GM18511 (cell line): ENCODE measurements around the gene RET.

Experiments
- ATAC-seq: cut with Tn5 transposase; IDR thresholded peaks from one replicate; pipeline ENCODE4 v1.9.1; 2021; ENCODE audit warnings: mild to moderate bottlenecking, moderate library complexity; ENCODE audit not compliant: unreplicated experiment

Gene RET

DNA sequence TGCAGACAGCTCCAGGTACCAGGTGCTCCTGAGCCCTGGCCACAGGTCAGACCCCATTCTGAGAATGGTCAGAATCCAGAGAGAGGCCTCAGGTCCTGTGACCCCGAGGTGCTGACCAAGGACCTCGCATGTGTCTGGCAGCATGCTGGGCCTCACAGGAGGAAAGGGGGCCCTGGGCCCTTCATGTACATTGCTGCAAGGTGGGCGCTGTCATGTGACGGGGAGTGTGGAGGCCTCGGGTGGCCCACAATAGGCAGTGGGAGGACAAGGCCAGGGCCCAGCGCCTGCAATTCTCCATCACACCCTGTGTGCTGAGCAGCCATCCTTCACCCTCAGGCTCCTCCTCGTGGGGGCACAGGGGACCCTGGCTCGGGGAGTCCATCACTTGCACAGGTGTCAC is 15.5 kb upstream of the RET start:
- ATAC-seq: no peak

- no peak for ATAC-seq
Measured at GRCh38 chr10:43061760-43062159, 15.1 kb upstream of the RET start.

- no peak for ATAC-seq
Measured at GRCh38 chr10:43062402-43063160, 14.3 kb upstream of the RET start.

DNA sequence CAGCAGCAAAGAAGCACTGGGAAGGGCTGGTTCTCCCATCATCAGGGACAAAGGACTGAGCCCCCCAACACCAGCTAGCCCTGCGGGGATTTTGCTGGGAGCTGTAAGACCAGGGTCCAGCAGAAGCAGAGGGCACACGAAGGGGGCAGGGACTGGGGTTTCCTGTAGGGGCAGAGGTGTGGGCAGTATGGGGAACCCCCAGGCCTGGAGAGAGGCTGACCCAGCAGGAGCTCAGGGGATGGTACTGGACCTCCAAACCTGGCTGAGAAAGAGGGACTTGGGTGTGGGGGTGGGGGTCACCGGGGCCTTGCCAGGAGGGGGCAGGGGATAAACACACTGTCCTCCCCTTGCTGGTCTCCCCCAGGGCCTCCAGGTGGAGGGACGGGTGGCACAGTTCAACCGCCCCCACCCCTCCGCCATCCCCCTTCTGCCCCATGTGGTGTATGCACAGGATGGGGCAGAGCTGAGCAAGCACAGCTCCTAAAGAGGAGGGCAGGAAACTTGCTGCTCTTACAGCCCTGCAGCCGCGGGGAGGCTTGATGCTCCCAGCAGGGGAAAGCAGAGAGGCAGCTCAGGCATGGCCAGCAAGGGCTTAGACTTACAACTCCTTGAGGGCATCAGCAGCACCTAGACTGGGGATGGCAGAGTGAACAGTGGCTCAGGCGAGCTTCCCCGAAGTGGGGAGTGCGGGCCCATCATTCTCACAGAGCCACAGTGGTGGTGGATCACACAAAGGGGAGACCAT is 12.4 kb upstream of the RET start:
- no peak for ATAC-seq

DNA sequence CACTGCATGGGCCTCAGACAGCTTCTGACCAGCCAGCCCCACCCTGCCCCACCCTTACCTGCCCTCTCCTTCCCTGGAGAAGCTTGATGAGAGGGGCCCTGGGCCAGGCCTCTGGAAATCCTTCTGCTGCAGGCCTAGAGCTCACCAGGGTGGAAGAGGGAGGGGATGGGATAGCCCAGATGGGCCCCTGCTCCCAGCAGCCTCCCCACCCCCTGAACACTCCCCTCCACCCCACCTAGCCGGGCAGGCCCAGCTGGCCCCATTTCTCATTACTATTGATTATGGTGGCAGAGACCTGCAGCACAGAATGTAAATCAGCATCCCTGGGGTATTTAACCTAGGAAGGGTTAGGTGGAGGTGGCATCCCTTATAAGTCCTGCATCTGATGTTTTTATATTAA is 11.6 kb upstream of the RET start:
- no peak for ATAC-seq

GRCh38 chr10:43065761-43066160 is 11.1 kb upstream of the RET start:
- ATAC-seq: no peak

- no peak for ATAC-seq
Measured at GRCh38 chr10:43066481-43066880, 10.4 kb upstream of the RET start.

DNA sequence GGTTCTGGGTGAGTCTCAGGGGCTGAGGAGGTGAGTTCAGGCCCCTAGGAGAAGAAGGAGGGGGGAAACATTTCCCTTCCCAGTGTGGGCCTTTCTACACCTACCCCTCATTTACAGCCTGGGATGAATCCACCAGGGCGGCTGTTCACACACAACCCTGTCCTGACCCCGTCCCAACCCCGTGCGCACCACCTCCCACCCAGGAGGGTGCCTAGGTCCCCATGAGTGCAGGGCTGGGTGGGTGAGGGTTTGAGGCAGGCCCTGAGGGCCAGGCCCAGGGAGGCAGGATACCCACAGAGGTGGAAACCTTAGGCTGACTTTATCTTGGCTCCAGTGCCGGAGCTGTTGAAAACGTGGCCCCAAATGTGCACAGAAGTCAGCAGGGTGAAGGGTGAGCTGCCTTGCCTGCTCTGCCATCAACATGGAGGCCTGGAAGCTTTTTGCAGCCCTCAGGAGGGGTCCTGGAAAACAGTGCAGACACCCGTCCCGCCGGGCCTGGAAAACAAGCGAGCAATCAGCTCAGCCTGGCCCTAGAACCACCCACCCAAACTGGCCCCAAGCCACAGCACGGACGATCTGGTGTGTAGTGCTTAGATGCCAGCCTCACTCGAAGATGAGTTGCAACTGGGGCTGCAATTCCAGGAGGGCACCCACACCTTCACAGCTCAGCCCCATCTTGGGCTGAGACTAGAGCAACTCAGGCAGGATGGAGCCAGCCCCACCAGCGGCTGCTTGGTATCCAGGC is 9.3 kb upstream of the RET start:
- ATAC-seq: no peak

GRCh38 chr10:43068136-43068395 is 8.8 kb upstream of the RET start:
- ATAC-seq: no peak

GRCh38 chr10:43068471-43069210 is 8.2 kb upstream of the RET start:
- ATAC-seq: no peak

DNA sequence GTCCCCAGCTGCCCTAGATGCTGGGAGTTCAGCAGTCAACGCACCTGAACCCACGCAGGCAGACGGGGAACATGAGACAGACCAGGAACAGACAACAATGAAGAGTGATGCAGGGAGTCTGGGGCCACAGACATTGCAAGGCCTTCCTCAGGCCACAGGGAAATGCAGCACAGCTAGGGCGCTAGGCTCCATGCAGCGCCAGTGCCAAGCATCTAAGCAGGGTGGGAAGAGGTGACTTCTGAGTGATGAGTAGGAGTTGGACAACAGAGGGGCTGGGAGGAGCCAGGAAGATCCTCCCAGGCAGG is 7.7 kb upstream of the RET start:
- ATAC-seq: no peak

DNA sequence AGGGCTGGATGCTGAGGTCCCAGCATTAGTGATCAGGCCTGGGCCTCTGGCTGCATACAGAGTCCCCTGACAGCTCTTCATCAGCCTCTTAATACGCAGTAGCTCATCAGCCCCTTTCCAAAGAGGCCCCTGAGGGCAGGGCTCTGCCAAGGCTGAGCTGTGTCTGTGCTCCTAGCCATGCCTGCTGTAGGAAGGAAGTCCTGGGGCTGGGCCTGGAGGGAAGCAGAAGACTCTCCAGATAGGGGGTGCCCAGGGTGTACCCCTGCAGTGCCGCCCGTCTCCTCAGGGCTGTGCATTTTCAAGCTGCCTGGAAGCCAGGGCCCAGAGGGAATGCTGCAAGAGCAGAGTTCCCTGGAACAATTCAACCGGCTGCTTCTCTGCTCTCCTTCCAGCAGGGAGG is 7.3 kb upstream of the RET start:
- ATAC-seq: no peak

DNA sequence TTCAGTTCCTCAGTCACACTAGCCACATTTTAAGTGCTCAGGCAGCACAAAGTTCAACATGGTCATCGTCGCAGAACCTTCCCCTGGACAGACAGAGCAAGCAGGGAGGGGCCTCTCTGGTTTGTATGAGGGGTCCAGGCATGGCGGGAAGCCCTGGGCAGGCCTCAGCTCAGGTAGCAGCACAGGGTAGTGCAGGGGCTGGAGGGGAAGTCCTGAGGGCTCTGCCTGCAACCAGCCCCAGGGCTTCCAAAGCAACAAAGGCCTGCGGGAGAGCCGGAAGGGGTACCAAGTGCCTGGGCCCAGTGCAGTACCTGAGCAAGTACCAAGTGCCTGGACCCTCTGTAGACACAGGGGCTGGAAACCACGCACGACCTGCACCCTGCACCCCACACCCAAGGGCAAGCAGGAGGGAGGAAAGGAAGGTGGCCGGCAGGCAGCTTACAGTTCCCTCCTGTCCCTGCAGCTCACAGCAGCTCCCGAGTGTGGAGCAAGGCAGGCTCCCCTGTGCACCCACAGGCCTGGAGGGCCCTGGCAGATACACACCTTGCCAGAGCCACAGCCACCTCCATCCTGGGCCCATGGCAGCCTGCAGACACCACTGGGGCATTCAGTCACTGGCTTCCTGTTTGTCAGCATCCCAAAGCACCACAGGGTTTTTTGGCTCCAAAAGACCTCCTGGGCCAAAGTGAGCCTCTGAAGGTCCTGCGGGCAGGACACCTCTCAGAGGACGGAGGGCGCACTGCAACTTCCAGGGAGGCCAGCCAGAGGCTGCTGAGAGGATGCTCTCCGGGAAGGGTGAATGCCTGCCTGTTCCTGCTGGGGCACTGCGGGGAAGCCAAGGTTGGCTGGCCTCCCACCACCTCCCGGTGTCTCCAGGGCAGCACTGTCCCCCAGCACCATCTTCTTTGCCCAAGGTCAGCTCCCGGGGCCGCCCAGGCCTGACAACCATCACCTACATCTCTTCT is 6.5 kb upstream of the RET start:
- ATAC-seq: no peak

DNA sequence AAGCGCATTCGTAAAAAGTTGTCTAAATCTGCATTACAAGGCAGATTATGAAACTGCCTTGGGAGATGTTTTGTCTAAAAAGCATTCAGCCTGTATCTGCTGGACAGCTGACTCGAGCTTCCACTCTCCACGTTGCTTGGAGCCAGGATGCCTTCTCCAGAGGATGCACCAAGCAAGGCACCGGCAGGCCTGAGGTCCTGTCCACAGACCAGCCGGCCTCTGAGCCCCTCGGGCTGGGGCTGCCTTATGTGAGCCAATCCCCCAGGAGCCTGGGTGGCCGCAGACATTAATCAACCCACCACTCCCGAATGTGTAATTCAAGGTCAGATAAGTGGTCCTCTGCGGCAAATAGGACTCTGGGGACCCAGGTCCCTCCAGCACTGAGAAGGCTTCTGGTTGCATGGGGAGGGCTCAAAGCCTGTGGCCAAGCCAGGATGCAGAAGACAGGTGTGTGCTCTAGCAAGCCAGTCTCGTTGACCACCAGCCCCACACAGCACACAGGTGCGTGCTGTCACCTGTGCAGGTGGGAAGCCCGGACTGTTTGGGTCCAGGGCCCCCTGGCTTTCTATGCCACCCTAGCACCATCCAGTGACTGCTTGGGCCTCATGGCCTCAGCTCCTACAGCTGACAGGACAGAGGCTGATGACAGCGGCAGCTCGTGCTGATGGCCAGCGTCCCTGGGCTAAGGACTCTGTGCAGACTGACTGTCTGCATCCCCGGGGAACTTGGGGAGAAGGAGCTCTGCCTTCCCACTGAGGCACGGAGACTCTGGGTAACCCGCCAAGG is 4.8 kb upstream of the RET start:
- ATAC-seq: no peak

DNA sequence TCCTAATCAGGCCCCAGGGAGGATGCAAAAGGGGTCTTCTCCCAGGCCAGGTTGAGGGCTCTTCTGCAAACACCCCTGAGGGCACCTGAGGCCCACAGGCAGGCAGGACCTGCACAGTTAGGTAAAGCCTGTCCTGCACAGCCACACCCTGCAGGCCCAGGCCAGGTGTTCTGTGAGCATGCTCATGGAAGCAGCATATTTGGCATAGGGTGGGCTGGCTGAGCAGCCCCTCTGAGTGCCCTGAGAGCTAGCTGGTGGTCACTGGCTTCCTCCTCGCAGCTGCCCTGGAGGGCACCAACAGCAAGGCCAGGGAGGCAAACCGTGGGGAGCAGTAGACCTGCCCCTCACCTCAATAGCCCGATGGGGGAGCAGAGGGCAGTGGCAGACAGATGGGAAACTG is 3.7 kb upstream of the RET start:
- ATAC-seq: no peak

DNA sequence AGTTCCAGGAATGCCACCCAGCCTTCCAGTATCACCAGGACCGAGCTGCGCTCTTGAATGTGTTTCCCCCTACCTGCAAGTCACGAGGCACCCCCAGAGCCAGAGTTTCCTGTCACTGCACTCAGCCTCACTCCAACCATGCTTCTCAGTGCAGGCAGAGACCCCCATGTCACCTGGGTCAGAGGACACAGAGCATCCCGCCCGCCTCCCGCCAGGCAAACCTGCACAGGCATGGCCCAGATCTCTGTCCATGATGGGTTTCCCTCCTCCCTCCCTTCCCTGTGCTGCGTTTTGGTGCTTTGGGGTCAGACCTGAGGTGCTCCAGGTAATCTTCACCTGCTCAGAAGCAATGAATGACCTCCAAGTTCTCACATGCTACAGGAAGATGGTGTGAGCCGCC is 3.1 kb upstream of the RET start:
- no peak for ATAC-seq

DNA sequence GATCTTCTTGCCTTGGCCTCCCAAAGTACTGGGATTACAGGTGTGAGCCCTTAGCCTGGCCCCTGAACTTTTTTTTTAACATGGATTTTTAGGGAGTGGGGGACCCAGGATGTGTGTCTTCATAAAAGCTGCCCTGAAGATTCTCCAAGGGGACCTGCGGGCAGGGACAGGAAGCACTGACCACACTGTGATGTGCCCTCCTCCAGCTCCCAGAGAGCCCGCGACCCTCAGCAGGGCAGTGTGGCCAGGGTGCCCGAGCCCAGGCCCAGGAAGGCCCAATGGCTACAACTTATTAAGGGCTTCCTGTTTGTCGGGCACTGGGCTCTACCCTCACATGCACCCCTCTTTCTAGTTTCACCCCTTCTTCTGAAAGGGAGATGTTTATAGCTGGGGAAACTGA is 2.5 kb upstream of the RET start:
- no peak for ATAC-seq

DNA sequence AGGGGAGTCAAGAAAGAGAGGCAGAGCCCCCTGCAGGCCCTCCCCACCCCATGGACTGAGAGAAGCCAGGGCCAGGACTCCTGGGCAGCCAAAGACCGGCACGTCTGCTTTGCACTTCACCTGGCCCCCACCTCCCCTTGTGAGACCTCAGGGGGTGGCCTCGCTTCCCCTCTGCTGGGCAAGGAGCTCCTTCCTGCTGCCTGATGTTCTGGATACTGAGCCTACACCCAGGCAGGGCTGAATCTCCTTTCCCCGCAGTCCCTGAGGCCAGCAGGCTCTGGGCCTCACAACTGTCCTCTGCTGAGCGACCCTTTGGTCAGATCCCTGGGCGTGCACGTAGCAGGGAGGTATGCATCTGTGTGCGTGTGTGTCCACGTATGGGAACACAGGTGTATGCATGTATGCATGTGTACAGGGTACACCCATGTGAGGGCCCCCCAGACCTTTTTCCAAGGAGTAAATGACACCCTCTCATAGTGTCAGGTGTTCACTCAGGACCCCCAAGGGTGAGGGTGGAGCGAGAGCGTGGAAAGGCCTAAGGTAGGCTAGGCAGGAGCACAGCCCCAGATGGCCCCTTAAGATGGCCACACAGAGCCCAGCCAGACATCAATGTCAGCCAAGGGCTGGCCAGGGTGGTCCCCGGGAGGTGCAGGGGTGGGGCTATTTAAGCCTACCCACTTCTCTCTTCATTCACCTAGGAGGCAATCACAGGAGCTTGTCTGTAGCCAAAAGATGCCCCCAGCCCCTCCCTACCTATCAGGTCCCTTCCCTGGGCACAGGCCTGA is 1.9 kb upstream of the RET start:
- no peak for ATAC-seq

- ATAC-seq: no peak
Measured at GRCh38 chr10:43075612-43076003, 1.3 kb upstream of the RET start.
